AG20443 (cell line): ENCODE data around the gene SLC25A45.
A peak's percentile ranks its signal among the peaks of the same experiment; 100 is the strongest.
"Not testable (repeated sequence)": the region's sequence is repeated elsewhere in the genome, so short reads cannot be mapped to it uniquely, and the experiment has no call there.

Experiments used
- DNase-seq: peaks from one replicate; pipeline ENCODE4 v3.0.0; 2012; ENCODE audit warnings: low spot score, mixed read lengths

The SLC25A45 gene

DNA sequence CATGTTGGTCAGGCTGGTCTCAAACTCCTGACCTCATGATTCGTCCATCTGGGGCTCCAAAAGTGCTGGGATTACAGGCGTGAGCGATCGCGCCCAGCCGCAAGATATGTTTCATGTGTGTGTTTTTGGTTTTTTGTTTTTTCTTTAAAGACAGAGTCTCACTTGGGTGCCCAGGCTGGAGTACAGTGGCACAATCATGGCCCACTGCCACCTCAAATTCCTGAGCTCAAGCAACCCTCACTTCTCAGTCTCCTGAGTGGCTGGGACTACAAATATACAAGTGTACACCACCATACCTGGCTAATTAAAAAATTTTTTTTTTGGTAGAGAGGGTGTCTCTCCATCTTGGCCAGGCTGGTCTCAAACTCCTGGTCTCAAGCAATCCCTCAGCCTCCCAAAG lies 19.5 kb downstream of the SLC25A45 start:
- DNase-seq: no peak

DNA sequence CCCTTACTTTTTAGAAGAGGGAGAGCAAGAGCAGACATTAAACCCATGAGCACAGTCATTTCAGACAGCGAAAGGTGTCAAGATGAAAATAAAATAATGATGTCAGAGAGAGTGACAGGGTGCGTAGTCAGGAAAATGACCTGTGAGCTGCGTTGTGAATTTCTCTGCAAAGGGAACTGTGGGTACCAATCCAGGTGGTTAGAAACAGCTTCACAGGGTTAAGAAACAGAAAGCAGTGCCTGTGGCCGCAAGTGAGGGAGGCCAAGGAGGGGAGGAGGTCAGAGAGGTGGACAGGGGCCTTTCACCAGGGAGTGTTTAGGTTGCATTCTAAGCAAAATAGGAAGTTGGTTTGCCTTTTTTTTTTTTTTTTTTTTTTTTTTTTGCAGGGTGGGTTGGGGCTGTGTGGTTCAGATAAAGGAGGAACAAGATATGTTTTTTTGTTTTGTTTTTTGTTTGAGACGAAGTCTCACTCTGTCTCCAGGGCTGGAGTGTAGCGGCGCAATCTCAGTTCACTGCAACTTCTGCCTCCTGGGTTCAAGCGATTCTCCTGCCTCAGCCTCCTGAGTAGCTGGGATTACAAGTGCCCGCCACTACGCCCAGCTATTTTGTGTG lies 20.0 kb downstream of the SLC25A45 start:
- no peak for DNase-seq

DNA sequence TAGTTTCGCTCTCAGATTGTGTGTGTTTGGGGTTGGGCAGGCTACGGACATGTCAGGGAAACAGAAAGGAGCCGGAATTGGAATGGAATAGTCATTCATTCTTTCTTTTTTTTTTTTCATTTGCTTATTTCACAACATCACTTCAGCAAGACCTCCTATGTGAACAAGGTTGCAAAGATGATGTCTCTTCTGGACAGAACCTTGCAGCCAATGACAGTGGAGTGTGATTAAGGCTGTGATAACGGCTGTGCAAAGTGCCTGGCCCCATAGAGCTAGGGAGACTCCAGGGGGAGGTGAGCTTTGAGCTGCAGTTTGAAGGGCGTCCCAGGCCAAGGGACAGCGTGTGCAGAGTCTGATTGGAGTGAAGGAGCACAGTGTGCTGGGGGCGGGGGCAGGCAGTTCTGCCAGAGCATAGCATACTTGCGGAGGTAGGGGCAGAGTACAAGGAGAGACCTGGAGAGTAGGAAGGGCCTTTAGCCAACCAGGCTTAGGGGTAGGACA lies 24.5 kb downstream of the SLC25A45 start:
- no peak for DNase-seq

DNA sequence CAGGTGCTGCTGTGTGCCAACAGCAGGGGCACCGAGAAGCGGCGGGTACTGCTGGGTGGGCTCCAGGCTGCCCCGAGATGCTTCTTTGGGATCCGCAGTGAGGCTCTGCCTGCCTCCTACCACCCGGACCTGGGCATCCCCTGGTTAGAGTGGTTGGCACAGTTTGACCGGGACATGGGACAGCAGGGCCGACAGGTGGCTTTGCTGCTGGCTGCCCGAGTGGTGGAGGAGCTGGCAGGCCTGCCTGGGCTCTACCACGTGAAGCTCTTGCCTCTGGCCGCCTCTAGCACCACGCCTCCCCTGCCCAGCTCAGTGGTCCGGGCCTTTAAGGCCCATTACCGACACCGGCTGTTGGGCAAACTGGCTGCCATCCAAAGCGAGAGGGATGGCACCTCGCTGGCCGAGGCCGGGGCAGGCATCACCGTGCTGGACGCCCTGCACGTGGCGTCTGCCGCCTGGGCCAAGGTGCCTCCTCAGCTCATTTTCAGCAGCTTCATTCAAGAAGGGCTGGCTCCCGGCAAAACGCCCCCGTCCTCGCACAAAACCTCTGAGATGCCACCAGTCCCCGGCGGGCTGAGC lies 26.0 kb downstream of the SLC25A45 start:
- no peak for DNase-seq

DNA sequence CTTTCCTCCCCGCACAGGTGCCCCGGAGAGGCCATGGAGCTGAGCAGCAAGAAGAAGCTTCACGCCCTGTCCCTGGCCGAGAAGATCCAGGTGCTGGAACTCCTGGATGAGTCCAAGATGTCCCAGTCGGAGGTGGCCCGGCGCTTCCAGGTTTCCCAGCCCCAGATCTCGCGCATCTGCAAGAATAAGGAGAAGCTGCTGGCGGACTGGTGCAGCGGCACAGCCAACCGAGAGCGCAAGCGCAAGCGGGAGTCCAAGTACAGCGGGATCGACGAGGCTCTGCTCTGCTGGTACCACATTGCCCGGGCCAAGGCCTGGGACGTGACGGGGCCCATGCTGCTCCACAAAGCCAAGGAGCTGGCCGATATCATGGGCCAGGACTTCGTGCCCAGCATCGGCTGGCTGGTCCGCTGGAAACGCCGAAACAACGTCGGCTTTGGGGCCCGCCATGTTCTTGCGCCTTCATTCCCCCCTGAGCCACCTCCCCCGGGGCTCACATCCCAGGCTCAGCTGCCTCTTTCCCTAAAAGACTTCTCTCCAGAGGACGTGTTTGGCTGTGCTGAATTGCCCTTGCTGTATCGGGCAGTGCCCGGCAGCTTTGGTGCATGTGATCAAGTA lies 26.6 kb downstream of the SLC25A45 start:
- DNase-seq: peak; percentile 82

DNA sequence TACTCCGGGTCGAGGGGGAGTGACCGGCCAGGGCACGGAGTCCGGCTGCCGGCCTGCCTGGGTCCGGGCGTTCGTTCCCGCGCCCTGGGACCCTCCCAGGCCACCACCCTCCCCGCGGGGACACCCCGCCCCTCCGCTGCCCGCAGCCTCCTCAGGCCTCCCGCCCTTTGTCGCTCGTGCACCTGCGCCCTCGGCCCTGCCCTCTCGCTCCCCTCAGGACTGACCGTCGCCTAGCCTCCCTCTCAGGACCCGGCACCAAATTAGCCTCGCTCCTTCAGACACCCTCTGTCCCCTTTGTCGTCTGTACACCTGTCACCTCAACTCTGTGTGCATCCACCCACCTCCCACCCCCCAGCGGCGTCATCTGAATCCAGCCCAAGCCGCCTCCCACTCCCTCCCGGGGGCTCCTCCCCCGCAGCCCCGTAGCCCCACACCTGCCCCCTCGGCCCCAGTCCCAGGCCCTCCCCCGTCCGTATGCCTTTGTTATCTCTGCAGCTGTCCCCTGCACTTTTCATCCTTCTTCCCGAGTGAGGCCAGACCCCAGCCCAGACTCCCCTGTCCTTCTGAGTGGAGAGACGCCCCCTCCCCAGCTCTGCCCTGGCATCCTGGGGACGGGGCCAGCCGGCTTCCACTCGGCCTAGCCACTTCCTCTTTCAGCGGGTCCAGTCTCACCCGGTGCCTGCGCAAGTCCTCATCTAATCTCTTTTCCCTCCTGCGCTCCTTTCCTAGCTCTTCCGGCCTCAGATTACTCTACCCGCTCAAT lies 27.3 kb downstream of the SLC25A45 start:
- DNase-seq: no peak

DNA sequence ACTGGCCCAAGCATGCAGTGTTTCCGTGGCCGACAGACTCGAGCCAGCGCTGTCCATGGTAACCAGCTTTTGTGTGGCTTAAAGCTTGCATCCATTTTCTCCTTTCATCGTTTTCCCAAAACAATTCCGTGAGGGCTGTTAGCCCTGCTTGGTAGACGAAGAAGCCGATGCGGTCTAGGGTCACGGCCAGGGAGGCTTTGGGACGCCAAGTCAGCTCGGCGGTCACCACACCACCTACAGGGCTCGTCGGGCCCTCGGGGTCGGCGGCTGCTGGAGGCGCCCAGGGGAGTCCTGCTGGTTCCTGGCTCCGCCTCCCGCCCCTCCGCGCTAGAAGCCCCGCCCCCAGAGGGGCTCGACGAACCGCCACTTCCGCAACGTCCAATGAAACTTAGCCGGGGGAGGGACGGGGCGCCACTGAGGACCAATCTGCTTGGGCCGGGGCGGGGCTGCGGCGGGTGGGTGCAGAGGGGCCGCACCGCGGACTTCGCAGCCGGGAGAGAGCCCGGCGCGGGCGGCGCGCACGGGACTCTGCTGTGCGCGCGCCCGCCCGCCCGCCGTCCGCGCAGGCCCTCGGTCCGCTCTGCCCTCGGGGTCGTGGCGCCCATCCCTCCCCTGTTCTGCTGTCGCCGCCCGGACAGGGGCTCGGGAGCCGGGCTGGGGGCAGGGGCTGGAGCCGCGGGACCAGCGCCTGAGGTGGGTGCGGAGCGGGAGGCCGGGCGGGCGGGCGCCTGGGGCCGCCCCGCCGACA lies 28.0 kb downstream of the SLC25A45 start, which contains the start of gene TIGD3:
TIGD3 (plus strand) TSS at position 487 of the 748 bp plus-strand sequence. CDS start 1,058 bp downstream, outside the sequence.
- peak; percentile 99 for DNase-seq

DNA sequence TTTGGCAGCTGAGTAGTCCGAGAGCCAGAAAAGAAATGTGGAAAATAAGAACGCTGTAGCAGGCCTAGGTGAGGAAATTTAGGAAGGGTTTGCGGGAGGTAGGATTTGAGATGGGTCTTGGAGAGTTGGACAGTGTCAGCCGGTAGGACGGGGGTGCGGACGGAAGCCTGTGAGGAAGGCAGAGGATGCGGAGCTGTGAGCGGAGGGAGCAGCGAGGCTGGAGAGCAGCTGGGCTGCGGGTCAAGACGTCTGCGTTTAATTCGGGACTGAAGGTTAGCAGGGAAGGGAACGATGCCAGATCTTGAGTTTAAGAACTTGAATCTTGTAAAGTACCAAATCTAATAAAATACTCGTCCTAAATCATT lies 28.6 kb downstream of the SLC25A45 start:
- peak; percentile 29 for DNase-seq

DNA sequence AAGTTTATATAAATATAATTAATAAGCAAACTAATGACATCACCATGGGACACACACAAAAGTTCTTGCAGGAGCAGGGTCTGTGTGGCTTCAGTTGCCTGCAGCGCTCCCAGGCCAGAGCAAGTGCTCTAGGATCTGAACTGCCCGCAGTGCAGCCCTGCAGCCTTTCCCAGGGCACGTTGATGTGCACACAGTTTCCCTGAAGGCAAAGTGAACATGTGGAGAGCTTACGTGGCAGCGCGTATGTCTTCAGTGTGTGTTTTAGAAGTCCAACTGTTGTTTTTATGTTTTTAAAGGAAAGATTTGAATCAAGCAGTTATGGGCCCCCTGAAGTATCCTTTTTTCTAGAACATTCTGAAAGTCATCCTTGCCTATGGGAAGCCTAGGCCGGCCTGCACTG lies 29.1 kb downstream of the SLC25A45 start:
- no peak for DNase-seq

DNA sequence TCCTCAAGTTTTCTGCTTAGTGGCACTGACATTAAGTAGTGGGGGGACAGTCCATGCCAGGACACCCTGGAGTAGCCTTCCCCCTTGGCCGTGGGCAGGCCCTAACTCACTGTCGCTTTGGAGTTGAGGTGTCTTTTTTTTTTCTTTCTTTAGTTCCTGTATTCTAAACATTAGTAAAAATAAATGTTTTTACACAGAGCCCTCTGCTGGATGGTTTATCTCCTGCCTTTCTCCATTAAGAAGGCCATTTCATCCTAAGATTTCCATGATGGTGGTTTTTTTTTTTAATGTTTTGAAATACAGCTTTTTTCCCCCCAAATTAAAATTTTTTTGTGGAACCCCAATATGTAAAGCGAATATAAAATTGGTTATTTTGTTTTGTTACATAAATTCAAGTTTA lies 29.7 kb downstream of the SLC25A45 start:
- DNase-seq: no peak

DNA sequence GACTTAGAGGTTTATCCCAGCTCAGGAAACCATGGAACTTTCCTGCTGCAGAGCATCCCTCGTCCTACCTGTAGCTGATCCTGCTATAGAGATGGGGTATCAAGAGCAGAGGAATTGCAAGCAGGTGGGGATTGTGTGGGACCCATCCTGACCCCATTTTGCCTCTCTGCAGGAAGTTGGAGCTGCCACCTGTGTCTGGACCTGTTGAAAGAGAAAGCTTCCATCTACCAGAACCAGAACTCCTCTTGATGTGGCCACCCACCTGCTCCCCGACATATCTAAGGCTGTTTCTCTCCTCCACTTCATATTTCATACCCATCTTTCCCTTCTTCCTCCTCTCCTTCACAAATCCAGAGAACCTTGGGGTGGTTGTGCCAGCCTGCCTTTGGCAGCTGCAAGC lies 30.9 kb downstream of the SLC25A45 start:
- no peak for DNase-seq

DNA sequence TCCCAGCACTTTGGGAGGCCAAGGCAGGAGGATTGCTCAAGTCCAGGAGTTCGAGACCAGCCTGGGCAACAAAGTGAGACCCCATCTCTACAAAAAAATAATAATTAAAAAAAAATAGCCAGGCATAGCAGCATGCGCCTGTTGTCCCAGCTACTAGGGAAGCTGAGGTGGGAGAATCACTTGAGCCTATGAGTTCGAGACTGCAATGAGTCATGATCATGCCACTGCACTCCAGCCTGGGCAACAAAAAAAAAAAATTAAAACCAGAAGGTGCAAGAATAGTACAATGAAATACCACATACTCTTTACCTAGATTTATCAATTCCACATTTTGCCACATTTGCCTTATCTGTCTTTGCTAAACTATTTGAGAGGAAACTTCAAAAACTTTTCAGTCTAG lies 40.6 kb downstream of the SLC25A45 start:
- DNase-seq: no peak

DNA sequence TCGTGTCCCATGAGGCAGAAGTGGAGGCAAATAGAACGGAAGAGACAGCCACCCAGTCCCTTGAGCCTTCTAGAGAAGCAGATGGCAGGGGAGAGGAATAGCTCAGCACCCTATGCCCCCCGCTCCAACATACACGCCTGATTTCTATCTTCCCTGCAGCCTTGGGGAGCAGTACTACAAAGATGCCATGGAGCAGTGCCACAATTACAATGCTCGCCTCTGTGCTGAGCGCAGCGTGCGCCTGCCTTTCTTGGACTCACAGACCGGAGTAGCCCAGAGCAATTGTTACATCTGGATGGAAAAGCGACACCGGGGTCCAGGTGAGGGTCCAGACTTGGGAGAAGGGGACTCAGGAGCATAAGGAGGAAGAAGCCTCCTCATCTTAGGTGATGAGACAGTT lies 42.2 kb downstream of the SLC25A45 start:
- no peak for DNase-seq

DNA sequence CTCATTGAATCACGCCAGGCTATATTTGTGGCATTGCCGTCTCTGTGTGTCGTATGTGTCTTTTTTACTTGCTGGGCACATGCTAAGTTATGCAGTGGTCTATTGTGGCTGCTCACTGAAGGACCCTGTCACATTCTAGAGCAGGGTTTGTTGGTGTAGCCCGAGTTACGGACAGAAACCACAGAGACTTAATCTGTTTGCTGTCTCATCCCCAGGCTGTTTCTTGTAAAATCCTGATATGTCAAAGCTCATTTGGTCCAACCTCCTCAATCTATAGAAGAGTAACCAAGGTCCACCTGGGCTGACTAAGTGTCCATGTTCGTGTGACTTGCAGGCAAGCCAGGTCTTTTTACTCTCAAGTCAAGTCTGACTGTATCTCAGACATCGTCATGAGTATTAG lies 43.8 kb downstream of the SLC25A45 start:
- DNase-seq: no peak

DNA sequence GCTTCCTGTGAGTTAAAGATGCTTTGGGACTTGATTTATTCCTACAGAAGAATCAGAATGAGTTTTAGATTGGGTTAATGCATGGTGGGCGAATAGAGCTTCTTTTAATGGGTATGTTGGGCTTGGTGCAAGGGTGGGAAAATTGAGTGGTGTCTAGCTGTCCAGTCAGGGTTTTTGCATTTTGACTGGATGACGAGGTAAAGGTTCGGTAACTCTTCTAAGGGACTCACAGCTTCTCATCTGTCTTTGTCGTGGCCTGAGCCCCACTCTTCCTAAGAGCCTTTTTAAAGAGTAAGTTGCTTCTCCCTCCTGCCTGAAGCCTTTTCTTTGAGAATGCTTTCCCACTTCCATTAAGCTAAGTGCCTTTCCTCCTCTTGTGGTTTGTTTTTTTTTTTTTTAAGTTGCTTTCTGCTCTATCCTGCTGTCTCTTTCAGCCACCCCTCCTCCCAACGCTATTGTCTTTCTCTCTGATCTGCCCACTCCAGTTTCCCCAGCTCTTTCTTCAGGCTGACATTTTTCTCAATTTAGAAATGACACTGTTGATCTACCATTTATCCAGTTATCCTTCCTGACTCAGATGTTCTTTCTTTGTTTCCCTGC lies 47.6 kb downstream of the SLC25A45 start:
- DNase-seq: no peak

DNA sequence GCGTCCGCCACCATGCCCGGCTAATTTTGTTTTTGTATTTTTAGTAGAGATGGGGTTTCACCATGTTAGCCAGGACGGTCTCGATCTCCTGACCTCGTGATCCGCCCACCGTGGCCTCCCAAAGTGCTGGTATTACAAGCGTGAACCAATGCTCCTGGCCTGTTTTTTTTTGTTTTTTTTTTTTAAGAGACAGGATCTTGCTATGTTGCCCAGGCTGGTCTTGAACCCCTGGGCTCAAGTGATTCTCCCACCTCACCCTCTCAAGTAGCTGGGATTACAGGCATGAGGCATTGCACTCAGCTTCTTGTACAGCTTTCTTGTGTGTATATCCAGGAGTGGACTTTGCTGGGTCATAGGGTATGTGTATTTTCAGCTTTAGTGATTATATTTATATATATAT lies 49.9 kb downstream of the SLC25A45 start:
- DNase-seq: not testable (repeated sequence)

DNA sequence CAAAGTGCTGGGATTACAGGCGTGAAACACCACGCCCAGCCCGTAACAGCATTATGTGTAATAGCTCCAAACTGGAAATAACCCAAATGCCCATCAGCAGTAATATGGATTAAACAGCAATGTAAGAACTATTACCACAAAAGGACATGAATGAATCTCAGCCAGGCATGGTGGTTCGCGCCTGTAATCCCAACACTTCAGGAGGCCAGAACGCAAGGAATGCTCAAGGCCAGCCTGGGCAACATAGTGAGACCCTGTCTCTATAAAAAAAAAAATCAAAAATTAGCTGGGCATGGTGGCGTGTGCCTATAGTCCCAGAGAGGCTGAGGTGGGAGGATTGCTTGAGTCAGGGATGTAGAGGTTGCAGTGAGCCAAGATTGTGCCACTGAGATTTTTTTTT lies 51.9 kb downstream of the SLC25A45 start:
- no peak for DNase-seq

DNA sequence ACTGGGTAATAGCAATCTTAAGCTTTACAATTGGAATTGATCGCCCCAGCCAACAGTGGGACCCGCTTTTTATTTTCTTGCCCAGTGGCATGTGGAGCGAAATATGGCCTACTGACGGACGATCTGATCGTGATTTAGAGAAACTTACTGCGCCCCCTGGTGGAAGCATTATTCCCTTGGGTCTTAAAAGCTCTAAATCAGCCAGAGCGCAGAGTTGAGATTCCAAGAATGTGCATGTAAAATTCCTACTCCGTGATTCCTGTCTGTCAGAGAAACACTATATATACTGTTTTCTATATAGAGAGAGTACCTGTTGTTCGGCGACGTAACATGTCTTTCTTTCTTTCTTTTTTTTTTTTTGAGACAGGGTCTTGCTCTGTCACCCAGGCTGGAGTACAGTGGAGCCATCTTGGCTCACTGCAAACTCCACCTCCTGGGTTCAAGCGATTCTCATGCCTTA lies 52.5 kb downstream of the SLC25A45 start:
- DNase-seq: peak; percentile 66

DNA sequence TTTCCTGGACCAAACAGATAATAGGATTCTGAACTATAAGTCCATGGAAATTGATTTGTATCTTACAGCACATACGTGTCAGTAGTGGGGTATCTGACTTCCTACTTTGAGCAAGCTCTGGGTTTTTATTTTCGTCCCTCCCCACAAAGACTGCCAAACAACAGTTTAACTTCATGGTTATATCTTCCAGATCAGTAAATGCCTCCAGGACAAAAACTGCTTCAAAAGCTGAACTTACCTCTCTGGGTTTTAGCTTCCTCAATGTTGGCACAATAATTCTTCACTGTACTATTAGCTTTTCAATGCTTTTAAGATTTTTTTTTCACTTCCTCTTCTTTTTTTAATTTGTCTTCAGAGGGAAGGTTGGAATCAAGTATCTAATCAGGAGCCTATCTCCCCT lies 53.0 kb downstream of the SLC25A45 start:
- no peak for DNase-seq

DNA sequence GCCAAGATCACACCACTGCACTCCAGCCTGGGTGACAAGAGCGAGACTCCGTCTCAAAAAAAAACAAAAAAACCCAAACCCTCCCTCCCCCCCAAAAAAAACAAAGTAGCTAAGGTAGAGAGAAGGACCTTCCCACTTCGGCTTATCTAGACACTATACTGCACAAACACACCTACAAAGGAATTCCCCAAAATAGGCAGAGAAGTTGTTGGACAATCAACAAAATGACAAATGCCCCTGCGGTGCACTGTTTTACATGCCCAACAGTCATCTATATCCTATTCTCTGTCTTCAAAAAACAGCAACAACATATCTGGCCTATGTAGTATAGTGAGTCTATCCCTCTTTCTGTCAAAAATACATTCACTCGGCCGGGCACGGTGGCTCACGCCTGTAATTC lies 55.4 kb downstream of the SLC25A45 start:
- DNase-seq: no peak

DNA sequence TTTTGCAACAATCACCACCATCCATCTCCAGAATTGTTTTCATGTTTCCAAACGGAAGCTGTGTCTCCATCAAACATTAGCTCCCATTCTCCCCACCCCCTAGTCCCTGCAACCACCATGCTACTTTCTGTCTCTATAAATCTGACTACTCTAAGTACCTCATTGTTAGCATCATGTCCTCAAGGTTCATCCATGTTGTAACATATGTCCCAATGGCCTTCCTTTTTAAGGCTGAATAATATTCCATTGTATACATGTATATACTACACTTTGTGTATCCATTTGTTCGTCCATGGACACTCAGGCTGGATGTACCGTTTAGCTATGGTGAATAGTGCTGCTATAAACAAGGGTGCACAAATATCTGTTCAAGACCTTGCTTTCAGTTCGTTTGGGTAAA lies 57.0 kb downstream of the SLC25A45 start:
- no peak for DNase-seq
